Measurements from ENCODE around the gene TDG. TPM values are rescaled to one million over a fixed set of nuclear protein-coding genes. Genes with fewer than 3 reads are reported as not detected.
"Not testable (repeated sequence)": the region's sequence is repeated elsewhere in the genome, so short reads cannot be mapped to it uniquely, and the experiment has no call there.

Gene TDG
- polyA plus RNA-seq, 1 donor from 2014 or later, result 19.3 TPM

DNA sequence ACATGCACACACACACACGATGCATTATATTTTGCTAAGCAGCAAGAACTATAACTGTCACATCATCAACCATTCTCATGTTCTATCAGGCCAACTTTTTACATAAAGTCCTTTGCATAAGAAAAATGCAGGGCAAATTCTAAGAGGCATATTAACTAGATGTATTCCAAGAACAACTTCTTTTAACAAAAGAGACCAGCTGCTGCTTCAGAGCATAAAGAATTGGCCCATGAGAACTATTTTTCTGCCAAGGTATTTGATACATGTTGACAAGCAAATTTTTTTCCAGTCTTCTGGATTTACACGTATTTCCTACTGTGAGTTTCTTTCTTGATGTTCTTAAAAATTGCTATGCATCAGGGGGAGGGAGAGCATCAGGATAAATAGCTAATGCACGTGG lies 57.1 kb downstream of the TDG start:
- peaks cover 1% of the 10 kb centered on the region for H3K36me3 Mint-ChIP-seq
- peak overlapping the region in 1 of 3 donors; percentile 17 for H3K27ac Mint-ChIP-seq
- H3K9me3 Mint-ChIP-seq, result peaks cover 3 to 4% (median 4%) of the 10 kb centered on the region in 3 donors
- peaks cover 0 to 2% (median 0%) of the 10 kb centered on the region in 3 donors for H3K4me1 Mint-ChIP-seq
- peaks cover 23% of the 10 kb centered on the region for H3K27me3 Mint-ChIP-seq
- H3K4me3 Mint-ChIP-seq, result peak overlapping the region in 1 of 4 donors; percentile 49

DNA sequence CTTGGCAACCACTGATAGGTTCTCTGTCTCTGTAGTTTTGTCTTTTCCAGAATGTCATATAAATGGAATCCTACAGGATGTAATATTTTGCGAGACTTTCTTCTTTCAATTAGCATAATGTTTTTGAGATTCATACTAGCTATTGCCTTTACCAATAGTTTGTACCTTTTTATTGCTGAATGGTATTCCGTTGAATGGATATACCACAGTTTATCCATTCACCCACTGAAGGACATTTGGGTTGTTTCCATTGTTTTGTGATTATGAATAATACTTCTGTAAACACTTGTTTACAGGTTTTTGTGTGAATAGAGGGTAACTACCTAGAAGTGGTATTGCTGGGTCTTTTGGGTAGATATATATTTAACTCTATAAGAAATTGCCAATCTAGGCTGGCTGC lies 58.0 kb downstream of the TDG start:
- H3K36me3 Mint-ChIP-seq, result peaks cover 1% of the 10 kb centered on the region
- peaks cover 23% of the 10 kb centered on the region for H3K27me3 Mint-ChIP-seq
- H3K4me1 Mint-ChIP-seq, result peaks cover 0 to 2% (median 0%) of the 10 kb centered on the region in 3 donors
- peaks cover 3 to 4% (median 4%) of the 10 kb centered on the region in 3 donors for H3K9me3 Mint-ChIP-seq
- H3K27ac Mint-ChIP-seq, result no peak overlapping the region
- H3K4me3 Mint-ChIP-seq, result no peak overlapping the region

DNA sequence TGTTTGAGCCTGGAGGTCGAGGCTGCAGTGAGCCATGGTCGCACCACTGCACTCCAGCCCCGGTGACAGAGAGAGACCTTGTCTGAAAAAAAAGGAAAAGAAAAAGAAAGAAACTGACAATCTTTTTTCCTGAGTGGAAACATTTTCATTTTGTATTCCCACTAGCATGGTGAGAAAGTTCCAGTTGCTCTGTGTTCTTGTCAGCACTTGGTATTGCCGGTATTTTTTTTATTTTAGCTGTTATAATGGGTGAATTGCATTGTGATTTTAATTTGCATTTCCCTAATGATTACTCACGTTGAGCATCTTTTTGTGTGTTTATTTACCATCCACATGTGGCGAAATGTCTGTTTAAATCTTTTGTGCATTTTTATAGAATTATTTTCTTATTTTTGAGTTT lies 58.7 kb downstream of the TDG start:
- peaks cover 3 to 4% (median 4%) of the 10 kb centered on the region in 3 donors for H3K9me3 Mint-ChIP-seq
- H3K4me3 Mint-ChIP-seq, result no peak overlapping the region
- peaks cover 1% of the 10 kb centered on the region for H3K36me3 Mint-ChIP-seq
- peaks cover 23% of the 10 kb centered on the region for H3K27me3 Mint-ChIP-seq
- H3K27ac Mint-ChIP-seq, result no peak overlapping the region
- peaks cover 0 to 2% (median 0%) of the 10 kb centered on the region in 3 donors for H3K4me1 Mint-ChIP-seq

DNA sequence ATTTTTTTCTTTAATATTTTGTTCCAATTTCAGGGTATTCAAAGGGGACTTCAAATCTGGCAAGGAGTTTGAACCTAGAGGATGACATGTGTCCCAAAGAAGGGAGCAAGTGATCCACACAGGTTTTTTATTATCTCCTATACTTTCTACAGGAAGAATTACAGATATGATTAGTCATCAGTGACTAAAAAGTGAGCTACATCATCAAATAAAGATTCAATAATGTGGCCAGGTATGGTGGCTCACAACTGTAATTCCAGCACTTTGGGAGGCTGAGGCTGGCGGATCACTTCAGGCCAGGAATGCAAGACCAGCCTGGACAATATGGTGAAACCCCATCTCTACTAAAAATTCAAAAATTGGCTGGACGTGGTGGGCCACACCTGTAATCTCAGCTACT lies 60.1 kb downstream of the TDG start:
- Mint-ChIP-seq H3K4me3 (no peak overlapping the region), H3K36me3 (peaks cover 1% of the 10 kb centered on the region), H3K4me1 (peaks cover 0 to 2% (median 0%) of the 10 kb centered on the region in 3 donors), H3K27me3 (peaks cover 16% of the 10 kb centered on the region), H3K9me3 (peaks cover 2 to 4% (median 3%) of the 10 kb centered on the region in 3 donors), H3K27ac (no peak overlapping the region)

DNA sequence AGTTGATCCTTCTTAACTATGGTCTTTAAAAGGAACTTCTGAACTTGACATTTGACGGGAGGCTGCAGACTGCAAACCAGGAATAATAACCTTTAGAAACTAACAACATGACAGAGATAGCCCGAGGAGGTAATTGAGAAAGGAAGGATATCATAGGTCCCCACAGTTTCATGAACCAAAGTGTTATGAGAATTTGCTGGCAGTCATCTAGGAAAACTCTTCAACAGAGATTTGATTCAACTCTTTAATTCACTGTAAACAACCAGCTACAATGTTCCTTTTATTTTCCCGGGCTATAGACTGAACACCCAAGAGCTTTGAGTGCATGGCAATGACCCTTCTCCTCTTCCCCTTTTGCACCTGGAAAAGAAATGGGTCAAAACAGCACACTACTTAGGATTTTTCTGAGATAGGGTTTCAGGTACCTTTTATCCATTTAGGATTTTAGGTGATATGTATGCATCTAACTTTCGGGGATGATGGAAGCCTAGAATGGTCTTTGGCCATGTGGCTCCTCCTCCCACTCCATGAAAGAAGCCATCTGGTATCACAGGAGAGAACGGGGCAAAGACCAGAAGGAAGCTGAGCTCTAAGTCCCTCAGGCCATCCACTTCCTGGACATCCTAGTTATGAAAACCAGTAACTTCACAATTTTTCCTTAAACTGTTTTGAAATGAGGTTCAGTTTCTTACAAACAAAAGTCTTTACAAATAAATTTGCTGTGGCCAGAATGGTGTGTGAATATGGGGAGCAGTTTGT lies 61.3 kb downstream of the TDG start:
- no peak overlapping the region for H3K27ac Mint-ChIP-seq
- peaks cover 11% of the 10 kb centered on the region for H3K27me3 Mint-ChIP-seq
- H3K4me1 Mint-ChIP-seq, result no peaks in the 10 kb centered on the region
- H3K4me3 Mint-ChIP-seq, result no peak overlapping the region
- peaks cover 2 to 4% (median 3%) of the 10 kb centered on the region in 3 donors for H3K9me3 Mint-ChIP-seq
- peaks cover 1% of the 10 kb centered on the region for H3K36me3 Mint-ChIP-seq

DNA sequence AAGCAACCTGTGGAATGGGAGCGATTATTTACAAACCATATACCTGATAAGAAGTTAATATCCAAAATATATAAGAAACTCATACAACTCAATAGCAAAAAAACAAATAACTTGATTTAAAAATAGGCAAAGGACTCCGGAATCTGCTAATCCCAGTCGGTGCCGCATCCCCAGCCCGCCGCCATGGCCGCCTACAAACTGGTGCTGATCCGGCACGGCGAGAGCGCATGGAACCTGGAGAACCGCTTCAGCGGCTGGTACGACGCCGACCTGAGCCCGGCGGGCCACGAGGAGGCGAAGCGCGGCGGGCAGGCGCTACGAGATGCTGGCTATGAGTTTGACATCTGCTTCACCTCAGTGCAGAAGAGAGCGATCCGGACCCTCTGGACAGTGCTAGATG lies 64.9 kb downstream of the TDG start:
- not testable (repeated sequence) for H3K4me1 Mint-ChIP-seq, H3K36me3 Mint-ChIP-seq, H3K4me3 Mint-ChIP-seq, H3K9me3 Mint-ChIP-seq, H3K27ac Mint-ChIP-seq
- peaks cover 16% of the 10 kb centered on the region for H3K27me3 Mint-ChIP-seq

DNA sequence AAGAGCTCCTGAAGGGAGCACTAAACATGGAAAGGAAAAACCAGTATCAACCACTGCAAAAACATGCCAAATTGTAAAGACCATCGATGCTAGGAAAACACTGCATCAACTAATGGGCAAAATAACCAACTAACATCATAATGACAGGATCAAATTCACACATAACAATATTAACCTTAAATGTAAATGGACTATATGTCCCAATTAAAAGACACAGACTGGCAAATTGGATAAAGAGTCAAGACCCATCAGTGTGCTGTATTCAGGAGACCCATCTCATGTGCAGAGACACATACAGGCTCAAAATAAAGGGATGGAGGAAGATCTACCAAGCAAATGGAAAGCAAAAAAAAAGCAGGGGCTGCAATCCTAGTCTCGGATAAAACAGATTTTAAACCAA lies 70.5 kb downstream of the TDG start:
- H3K36me3 Mint-ChIP-seq, H3K4me1 Mint-ChIP-seq, H3K4me3 Mint-ChIP-seq, H3K9me3 Mint-ChIP-seq, H3K27ac Mint-ChIP-seq, H3K27me3 Mint-ChIP-seq: not testable (repeated sequence)

Other genes starting within 250 kb of the TDG start
- gene NT5DC3, start 124.6 kb upstream of the TDG start, polyA plus RNA-seq, result 1.2 TPM
- 274 TPM for gene HSP90B1, start 35.5 kb upstream of the TDG start, polyA plus RNA-seq
- gene GLT8D2, start 84.3 kb downstream of the TDG start, polyA plus RNA-seq, result 0.23 TPM
- gene HCFC2, start 98.7 kb downstream of the TDG start, polyA plus RNA-seq, result 7.4 TPM
- 33.3 TPM for gene NFYB, start 172.3 kb downstream of the TDG start, polyA plus RNA-seq
- gene TXNRD1, start 249.9 kb downstream of the TDG start, polyA plus RNA-seq, result 26.0 TPM

All from IgD-negative memory B cell (primary cell).